H1 (cell line): Measurements from ENCODE around the gene STAC2. TPM values are rescaled to one million over a fixed set of nuclear protein-coding genes. Genes with fewer than 3 reads are reported as not detected.

Experiments used
- CTCF ChIA-PET: fragments of 300-600 bp; sonication (Branson Sonifier 250); formaldehyde crosslinking; loops from one replicate; lab custom pipeline; 2021; ENCODE audit not compliant: partially characterized antibody; lab: Charles Lee
- POLR2A ChIA-PET: fragments of 300-600 bp; sonication (Branson Sonifier 250); formaldehyde crosslinking; loops from one replicate; lab custom pipeline; 2021; ENCODE audit warnings: inconsistent platforms; ENCODE audit not compliant: partially characterized antibody; lab: Charles Lee
- DNase-seq, 2 experiments: peaks; one replicate each; pipeline versions ENCODE4 v3.0.0 to v3.0.0-alpha.2; 2010 to 2022; ENCODE audit warnings: low spot score in 2 of 2, low read depth in 1 of 2, mixed read lengths in 1 of 2
- FAIRE-seq: peaks from 2 replicates; lab custom pipeline; 2011; peaks lifted over from hg19 to GRCh38; lab: Jason Lieb, UNC
- H2AFZ ChIP-seq: 2 replicates; pipeline ENCODE4 v1.8.1; 2012; ENCODE audit warnings: low read length, inconsistent platforms
- H2AK5ac ChIP-seq: 2 replicates; pipeline ENCODE4 v1.6.1; 2013; ENCODE audit warnings: low read depth, low read length
- H2BK120ac ChIP-seq: replicated peaks from 2 replicates; pipeline ENCODE3; 2013; ENCODE audit warnings: low read depth, low read length, inconsistent platforms
- H2BK12ac ChIP-seq: 2 replicates; pipeline ENCODE4 v1.6.1; 2013; ENCODE audit warnings: low read depth, low read length
- H2BK15ac ChIP-seq: 2 replicates; pipeline ENCODE4 v1.6.1; 2013; ENCODE audit warnings: low read length
- H2BK20ac ChIP-seq: 2 replicates; pipeline ENCODE4 v1.6.1; 2013; ENCODE audit warnings: low read length
- H2BK5ac ChIP-seq: 2 replicates; pipeline ENCODE4 v1.6.1; 2013; ENCODE audit warnings: low read depth, low read length
- H3K14ac ChIP-seq: 2 replicates; pipeline ENCODE4 v1.6.1; 2013; ENCODE audit warnings: inconsistent platforms; ENCODE audit not compliant: insufficient read length
- H3K18ac ChIP-seq: 2 replicates; pipeline ENCODE4 v1.6.1; 2013; ENCODE audit warnings: low read length; ENCODE audit errors: extremely low read depth
- H3K23ac ChIP-seq: 2 replicates; pipeline ENCODE4 v1.6.1; 2013; ENCODE audit warnings: inconsistent platforms; ENCODE audit not compliant: insufficient read length
- H3K23me2 ChIP-seq: 2 replicates; pipeline ENCODE4 v1.6.1; 2013; ENCODE audit warnings: low read depth, low read length
- H3K27ac ChIP-seq: 2 replicates; pipeline ENCODE4 v1.6.1; 2011; ENCODE audit warnings: low read depth, low read length, inconsistent platforms
- H3K27me3 ChIP-seq, 4 experiments: replicated peaks in 1 of 4; 1 replicate in 1 of 4; 2 replicates in 3 of 4; pipeline versions ENCODE4 v1.6.1 to v1.8.1; 2011 to 2013; ENCODE audit warnings: low read length in 3 of 4, mild to moderate bottlenecking in 3 of 4, inconsistent platforms in 2 of 4, mixed read lengths in 2 of 4, moderate library complexity in 1 of 4; ENCODE audit not compliant: control insufficient read depth in 3 of 4, insufficient read depth in 3 of 4; ENCODE audit errors: extremely low read depth in 1 of 4
- H3K36me3 ChIP-seq, 4 experiments: 2 replicates each; pipeline versions ENCODE4 v1.6.1 to v1.8.1; 2011 to 2013; ENCODE audit warnings: mild to moderate bottlenecking in 4 of 4, low read length in 3 of 4, moderate library complexity in 2 of 4, control low read depth in 1 of 4, inconsistent platforms in 1 of 4; ENCODE audit not compliant: insufficient read depth in 4 of 4, control insufficient read depth in 2 of 4
- H3K4ac ChIP-seq: replicated peaks from 2 replicates; pipeline ENCODE3; 2013; ENCODE audit warnings: low read length, low read depth, mixed read lengths, inconsistent platforms; ENCODE audit not compliant: insufficient read length
- H3K4me1 ChIP-seq, 4 experiments: replicated peaks in 1 of 4; 1 replicate in 1 of 4; 2 replicates in 3 of 4; pipeline versions ENCODE4 v1.6.1 to v1.8.1; 2011 to 2013; ENCODE audit warnings: low read length in 3 of 4, inconsistent platforms in 2 of 4, mixed read lengths in 1 of 4; ENCODE audit not compliant: insufficient read depth in 4 of 4, control insufficient read depth in 3 of 4
- H3K4me2 ChIP-seq, 2 experiments: 2 replicates each; pipeline versions ENCODE4 v1.6.1 to v1.8.1; 2011 to 2013; ENCODE audit warnings: low read depth in 2 of 2, low read length in 2 of 2, control low read depth in 1 of 2, inconsistent platforms in 1 of 2, mild to moderate bottlenecking in 1 of 2; ENCODE audit not compliant: insufficient read depth in 1 of 2
- H3K4me3 ChIP-seq, 4 experiments: fragments of 200-600, 300-600 bp in 1 of 4; sonication (generic), shearing (Covaris generic), sonication (Bioruptor Twin) in 1 of 4; 2 replicates each; pipeline versions ENCODE4 v1.5.1 to v1.8.1; 2011 to 2016; ENCODE audit warnings: low read length in 4 of 4, low read depth in 3 of 4, control low read depth in 2 of 4, inconsistent platforms in 2 of 4, mild to moderate bottlenecking in 2 of 4, mixed read lengths in 1 of 4, moderate library complexity in 1 of 4; ENCODE audit not compliant: insufficient read depth in 2 of 4; ENCODE audit errors: extremely low read depth in 1 of 4
- H3K56ac ChIP-seq: replicated peaks from 2 replicates; pipeline ENCODE3; 2013; ENCODE audit warnings: low read depth, mild to moderate bottlenecking, mixed read lengths, low read length, inconsistent platforms; ENCODE audit not compliant: insufficient read length
- H3K79me1 ChIP-seq: 2 replicates; pipeline ENCODE4 v1.6.1; 2013; ENCODE audit warnings: low read depth, low read length, control low read depth
- H3K79me2 ChIP-seq, 2 experiments: 2 replicates each; pipeline versions ENCODE4 v1.6.1 to v1.8.1; 2012 to 2013; ENCODE audit warnings: low read length in 2 of 2, mild to moderate bottlenecking in 2 of 2, inconsistent platforms in 1 of 2; ENCODE audit not compliant: insufficient read depth in 2 of 2, control insufficient read depth in 1 of 2
- H3K9ac ChIP-seq, 4 experiments: replicated peaks in 1 of 4; 1 replicate in 1 of 4; 2 replicates in 3 of 4; pipeline versions ENCODE4 v1.6.1 to v1.8.1; 2011 to 2013; ENCODE audit warnings: low read depth in 3 of 4, low read length in 3 of 4, control low read depth in 2 of 4, mild to moderate bottlenecking in 2 of 4, moderate library complexity in 2 of 4, inconsistent platforms in 1 of 4; ENCODE audit errors: extremely low read depth in 1 of 4
- H3K9me3 ChIP-seq, 2 experiments: 2 replicates each; pipeline versions ENCODE4 v1.6.1 to v1.8.1; 2012 to 2013; ENCODE audit warnings: mild to moderate bottlenecking in 2 of 2, moderate library complexity in 2 of 2, control low read depth in 1 of 2, inconsistent platforms in 1 of 2, low read depth in 1 of 2, low read length in 1 of 2, mixed read lengths in 1 of 2; ENCODE audit not compliant: insufficient read depth in 2 of 2
- H4K20me1 ChIP-seq, 2 experiments: replicated peaks in 1 of 2; 2 replicates each; pipeline versions ENCODE3 to v1.8.1; 2011 to 2013; ENCODE audit warnings: inconsistent platforms in 2 of 2, low read length in 2 of 2, mild to moderate bottlenecking in 1 of 2; ENCODE audit not compliant: insufficient read depth in 2 of 2, control insufficient read depth in 1 of 2
- H4K5ac ChIP-seq: 2 replicates; pipeline ENCODE4 v1.6.1; 2013; ENCODE audit warnings: low read length, low read depth, mixed read lengths, inconsistent platforms; ENCODE audit not compliant: insufficient read length
- H4K8ac ChIP-seq: 2 replicates; pipeline ENCODE4 v1.8.0; 2013; ENCODE audit warnings: mild to moderate bottlenecking, moderate library complexity, low read length, inconsistent platforms; ENCODE audit not compliant: insufficient read depth; ENCODE audit errors: extremely low read depth
- H4K91ac ChIP-seq: replicated peaks from 2 replicates; pipeline ENCODE3; 2013; ENCODE audit warnings: low read length, mixed read lengths, inconsistent platforms; ENCODE audit not compliant: insufficient read length
- CREB1 ChIP-seq: IDR thresholded peaks from 2 replicates; pipeline ENCODE4 v1.6.1; 2012; ENCODE audit warnings: inconsistent platforms
- E2F6 ChIP-seq: IDR thresholded peaks from 2 replicates; pipeline ENCODE4 v1.6.1; 2012; ENCODE audit warnings: inconsistent platforms
- FOSL1 ChIP-seq: IDR thresholded peaks from 2 replicates; pipeline ENCODE4 v1.6.1; 2011; ENCODE audit warnings: mild to moderate bottlenecking, low read depth, low read length, moderate library complexity; ENCODE audit not compliant: insufficient read depth
- MAX ChIP-seq: IDR thresholded peaks from 2 replicates; pipeline ENCODE4 v1.6.1; 2012; ENCODE audit warnings: inconsistent platforms
- SIN3A ChIP-seq, 2 experiments: IDR thresholded peaks in 1 of 2; conservative IDR thresholded peaks in 1 of 2; 2 replicates each; pipeline ENCODE4 v1.6.1; 2011 to 2012; ENCODE audit warnings: low read length in 2 of 2, improper control_type of control experiment in 1 of 2, low read depth in 1 of 2, mild to moderate bottlenecking in 1 of 2
- TCF12 ChIP-seq: IDR thresholded peaks from 2 replicates; pipeline ENCODE4 v1.6.1; 2011; ENCODE audit warnings: low read depth, mild to moderate bottlenecking, low read length
- WGBS, 2 experiments: shearing (Covaris generic) in 1 of 2; methylation state at CpG; one replicate each; pipeline versions ENCODE4 v1.1.6 to v1.1.7; 2013 to 2015; ENCODE audit warnings: low lambda C conversion rate in 2 of 2, mixed read lengths in 2 of 2, inconsistent platforms in 1 of 2, low coverage in 1 of 2, missing lambda C conversion rate in 1 of 2; ENCODE audit not compliant: insufficient replicate concordance in 2 of 2, insufficient coverage in 1 of 2, insufficient read length in 1 of 2; ENCODE audit errors: extremely low coverage in 1 of 2, missing lambda C conversion rate in 1 of 2; 5-methylcytosine and 5-hydroxymethylcytosine counted together
- polyA plus RNA-seq, 7 experiments: library from polyadenylated mRNA; depleted of rRNA in 3 of 7; stranded (reverse) in 5 of 7; unstranded in 2 of 7; fragments of >200 nt in 5 of 7; fragments of 200-250 nt in 2 of 7; gene quantifications; 1 replicate in 5 of 7; 2 replicates in 1 of 7; 4 replicates in 1 of 7; pipeline versions ENCODE4 v1.2.1 to v1.2.3, GENCODE V29; 2011 to 2013; ENCODE audit warnings: missing spikeins in 2 of 7, mixed read lengths in 2 of 7
- total RNA-seq: library from RNA; stranded (reverse); fragmentation: NEBNext Ultra II Directional; extraction: Animal tissue kit (Norgen Biotek cat#: 25700); gene quantifications from 2 replicates; pipeline ENCODE4 v1.2.1, GENCODE V29; 2021

The STAC2 gene
- total and polyA plus RNA-seq, 2 of the 8 experiments (the other 6 are each of a cell fraction or from before 2014, with no cell fraction given), result 1.5 to 6.0 TPM

- Histone ChIP-seq H4K91ac (no peak overlapping the region), H3K4me1 (peaks cover 5 to 32% (median 24%) of the 10 kb centered on the region in 4 experiments), H3K56ac (peak overlapping the region; percentile 22), H2BK20ac (0 out of 2 replicates have a peak overlapping the region, but pooled peaks have one; percentile 32)
- DNase-seq, result no peak
- POLR2A ChIA-PET, result interaction anchor here (1.0 to 9.5 kb wide), 10 partner anchors 11 to 152 kb away, joined by 3 to 113 read pairs (median 13); partner anchors contain the start of genes CACNB1, RPL19 and STAC2
- 0 out of 4 replicates have a peak, but pooled peaks of 1 of the 2 experiments have one; percentile 6 for TF ChIP-seq SIN3A (conservative IDR thresholded peaks at IDR 0.05 in 1 of 2, IDR thresholded peaks at IDR 0.05 in 1 of 2; ENCODE audit: low read depth in 1 of 2, low read length in 2 of 2)
- TF ChIP-seq MAX, result peak; percentile 78
- TF ChIP-seq CREB1, result 0 out of 2 replicates have a peak, but pooled peaks have one; percentile 4
- no peak for TF ChIP-seq FOSL1
- no peak for TF ChIP-seq TCF12
- TF ChIP-seq E2F6, result peak; percentile 74
- TF ChIP-seq, all 59 proteins: peak for 4
- H2AK5ac ChIP-seq, result no peak overlapping the region
- peak overlapping the region; percentile 83 for H3K18ac ChIP-seq
- H3K4ac ChIP-seq, result peak overlapping the region; percentile 41
- no peak overlapping the region for H2BK120ac ChIP-seq
- 19% methylated on average over 13 of the region's 22 CpGs; no CpG with 5 or more reads in 1 of the 2 experiments for WGBS, 2 experiments
- H3K79me1 ChIP-seq, result no peaks in the 10 kb centered on the region
- H3K27me3 ChIP-seq, result peaks cover 0 to 4% (median 2%) of the 10 kb centered on the region in 4 experiments; a peak in 3 of 7 replicates
- peak overlapping the region; percentile 16; the same call in 1 of the 2 replicates for H2AFZ ChIP-seq
- no peak for FAIRE-seq
- no peaks in the 10 kb centered on the region for H3K79me2 ChIP-seq
- no peak overlapping the region for H3K27ac ChIP-seq
- H3K4me3 ChIP-seq, result peak overlapping the region; percentile 27 to 62 (median 50)
- H2BK15ac ChIP-seq, result peak overlapping the region; percentile 72; the same call in 1 of the 2 replicates
- peak overlapping the region; percentile 68 to 85 for H3K4me2 ChIP-seq
- peaks cover 6% of the 10 kb centered on the region; the same call in 1 of the 2 replicates for H3K23me2 ChIP-seq
- peaks cover 0 to 2% of the 10 kb centered on the region in 2 experiments for H4K20me1 ChIP-seq
- no peak overlapping the region for H3K14ac ChIP-seq
- H3K9me3 ChIP-seq, result no peaks in the 10 kb centered on the region
- no peak overlapping the region for H4K5ac ChIP-seq
- H4K8ac ChIP-seq, result peak overlapping the region; percentile 78
- CTCF ChIA-PET, result interaction anchor here (2.0 to 24.1 kb wide), 2 partner anchors 15 to 30 kb away, joined by 10 to 982 read pairs; no protein-coding TSS in a partner anchor
- no peak overlapping the region for H3K23ac ChIP-seq
- H2BK5ac ChIP-seq, result no peak overlapping the region; the same call in 1 of the 2 replicates
- H2BK12ac ChIP-seq, result peak overlapping the region; percentile 75; the same call in 1 of the 2 replicates
- H3K9ac ChIP-seq, result peak overlapping the region in 2 of 4 experiments; percentile 25 to 46; a peak in 2 of 7 replicates
- H3K36me3 ChIP-seq, result peaks cover 0 to 3% (median 2%) of the 10 kb centered on the region in 4 experiments; a peak in 5 of 8 replicates
Observed at GRCh38 chr17:39210093-39210434, 15.7 kb downstream of the STAC2 start.
